Measurements from ENCODE around the gene OR4N5. TPM values are rescaled to one million over a fixed set of nuclear protein-coding genes. Genes with fewer than 3 reads are reported as not detected.

The OR4N5 gene, protein sequence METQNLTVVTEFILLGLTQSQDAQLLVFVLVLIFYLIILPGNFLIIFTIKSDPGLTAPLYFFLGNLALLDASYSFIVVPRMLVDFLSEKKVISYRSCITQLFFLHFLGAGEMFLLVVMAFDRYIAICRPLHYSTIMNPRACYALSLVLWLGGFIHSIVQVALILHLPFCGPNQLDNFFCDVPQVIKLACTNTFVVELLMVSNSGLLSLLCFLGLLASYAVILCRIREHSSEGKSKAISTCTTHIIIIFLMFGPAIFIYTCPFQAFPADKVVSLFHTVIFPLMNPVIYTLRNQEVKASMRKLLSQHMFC
- total RNA-seq = not detected in 2 replicates

DNA sequence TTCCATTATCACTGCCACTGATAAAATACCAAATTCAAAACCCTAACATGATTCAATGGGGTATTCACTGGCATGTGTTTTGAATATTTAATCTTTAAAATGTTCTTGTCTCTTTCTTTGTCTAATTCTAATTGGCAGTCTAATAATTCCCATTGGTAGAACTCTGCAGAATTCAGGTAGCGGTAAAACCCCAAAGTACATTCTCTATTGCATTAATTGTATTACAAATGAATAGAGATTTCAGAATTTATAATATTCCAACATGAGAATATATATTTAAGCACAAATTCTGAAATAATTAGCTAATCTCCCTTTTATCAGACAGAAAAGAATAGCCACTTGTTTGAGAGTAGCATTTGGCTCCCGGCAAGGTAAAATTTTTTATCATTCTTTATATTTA is at the start of gene OR4N5:
Gene OR4N5 (plus strand): TSS at position 301 of the 400 bp plus-strand sequence. CDS start 4,916 bp downstream, outside the sequence.

DNA sequence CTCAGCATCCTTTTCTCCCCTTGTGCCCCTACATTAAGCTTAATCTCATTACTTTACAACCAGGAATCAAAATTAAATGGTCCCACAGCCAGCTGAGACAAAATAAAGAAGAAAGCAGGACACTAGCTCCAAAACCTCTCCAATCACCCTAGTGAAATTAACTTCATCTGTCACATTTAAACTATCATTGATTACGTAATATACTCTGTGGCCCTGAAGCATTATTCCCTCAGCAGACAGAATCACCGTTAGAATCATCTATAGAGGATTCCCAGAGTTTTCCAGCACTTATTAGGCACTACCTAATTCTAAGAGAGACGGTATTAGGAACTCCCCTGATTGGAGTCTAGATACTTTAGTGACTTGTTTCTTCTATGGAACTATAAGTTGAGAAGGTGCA is 28.2 kb upstream of the OR4N5 start, which contains the start of gene OR4K17:
Gene OR4K17 (plus strand): TSS at position 302 of the 400 bp plus-strand sequence. CDS start 6,761 bp downstream, outside the sequence.

DNA sequence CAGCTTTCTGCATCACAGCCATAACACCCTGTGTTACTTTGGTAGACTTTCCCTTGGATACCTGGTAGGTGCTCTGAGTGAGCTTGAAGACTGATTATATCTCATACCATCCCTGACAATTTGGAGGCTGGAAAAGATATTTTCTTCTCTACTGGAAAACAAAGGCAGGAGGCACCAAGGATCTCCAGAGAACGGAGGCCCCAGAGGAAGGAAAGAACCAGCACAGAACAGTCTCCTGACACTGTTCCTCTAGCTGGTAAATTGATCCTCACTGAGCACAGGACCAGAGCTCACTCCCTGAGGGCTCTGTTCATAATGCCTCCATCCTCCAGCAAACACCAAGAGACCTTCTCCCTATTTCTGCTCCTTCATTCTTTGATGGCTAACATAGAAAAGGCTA is 52.0 kb downstream of the OR4N5 start, which contains the start of gene OR11G2:
Gene OR11G2 (plus strand): TSS at position 301 of the 400 bp plus-strand sequence. CDS start 6,542 bp downstream, outside the sequence.

Small RNA genes lying within 50 kb of the gene (small RNA-seq; reads per million reads assigned to genes)
- gene GTF2IP22 (not detected), gene RNA5SP380 (not detected)

Other genes starting within 250 kb of the OR4N5 start
- not detected in 2 replicates for gene OR4K5, start 218.2 kb upstream of the OR4N5 start, total RNA-seq
- not detected in 2 replicates for gene OR4K1, start 207.9 kb upstream of the OR4N5 start, total RNA-seq
- not detected in 2 replicates for gene OR4K15, start 163.2 kb upstream of the OR4N5 start, total RNA-seq
- not detected in 2 replicates for gene OR4Q2, start 136.7 kb upstream of the OR4N5 start, total RNA-seq
- gene OR4K14, start 119.5 kb upstream of the OR4N5 start, total RNA-seq = not detected in 2 replicates
- gene OR4K13, start 102.8 kb upstream of the OR4N5 start, total RNA-seq = not detected in 2 replicates
- not detected in 2 replicates for gene OR4L1, start 78.8 kb upstream of the OR4N5 start, total RNA-seq
- gene OR4K17, start 28.1 kb upstream of the OR4N5 start, total RNA-seq = not detected in 2 replicates
- gene OR11G2, start 52.1 kb downstream of the OR4N5 start, total RNA-seq = not detected in 2 replicates
- not detected in 2 replicates for gene OR11H6, start 84.9 kb downstream of the OR4N5 start, total RNA-seq
- not detected in 2 replicates for gene OR11H7, start 90.2 kb downstream of the OR4N5 start, total RNA-seq
- not detected in 2 replicates for gene OR11H4, start 100.5 kb downstream of the OR4N5 start, total RNA-seq
- 12.1 and 16.4 TPM in 2 replicates for gene TTC5, start 167.1 kb downstream of the OR4N5 start, total RNA-seq
- gene CCNB1IP1, start 194.5 kb downstream of the OR4N5 start, total RNA-seq = 30.5 and 33.8 TPM in 2 replicates
- 8.1 and 13.3 TPM in 2 replicates for gene PARP2, start 204.8 kb downstream of the OR4N5 start, total RNA-seq